Astrocyte (in vitro differentiated cells and primary cell): ENCODE measurements around the gene P2RX5.

ENCODE experiments used
- CTCF ChIP-seq: IDR thresholded peaks from 2 replicates; pipeline ENCODE4 v1.5.1; 2011; ENCODE audit warnings: low read depth, mild to moderate bottlenecking, inconsistent platforms, low read length, moderate library complexity; ENCODE audit not compliant: insufficient read depth
- EZH2 ChIP-seq: IDR thresholded peaks from 2 replicates; pipeline ENCODE4 v1.6.1; 2012; ENCODE audit warnings: mild to moderate bottlenecking, low read length, inconsistent platforms; ENCODE audit not compliant: insufficient read depth

GRCh38 chr17:3744014-3744413 is 48.1 kb upstream of the P2RX5 start:
- TF ChIP-seq EZH2 (no peak), CTCF (no peak)
